NB4 (cell line): ENCODE measurements around the gene SHB.
"Not testable (repeated sequence)": the region's sequence is repeated elsewhere in the genome, so short reads cannot be mapped to it uniquely, and the experiment has no call there.

Experiments used
- DNase-seq: peaks from one replicate; pipeline ENCODE4 v3.0.0; 2010; ENCODE audit warnings: low read depth
- H3K4me3 ChIP-seq: one replicate; pipeline ENCODE4 v1.5.1; 2011; ENCODE audit warnings: mild to moderate bottlenecking, low read depth, low read length, moderate library complexity
- CTCF ChIP-seq: IDR thresholded peaks from one replicate; pipeline ENCODE4 v1.5.1; 2012; ENCODE audit warnings: low read depth, low read length
- MAX ChIP-seq: IDR thresholded peaks from 2 replicates; pipeline ENCODE4 v1.6.1; 2011; ENCODE audit warnings: low read depth, low read length
- MYC ChIP-seq: IDR thresholded peaks from 2 replicates; pipeline ENCODE4 v1.6.1; 2011; ENCODE audit warnings: low read depth, low read length
- POLR2A ChIP-seq: IDR thresholded peaks from 2 replicates; pipeline ENCODE4 v1.6.1; 2011; ENCODE audit warnings: mild to moderate bottlenecking; ENCODE audit not compliant: insufficient read length; ENCODE audit errors: extremely low read depth

SHB gene

GRCh38 chr9:37914701-37915358 lies 154.2 kb downstream of the SHB start:
- H3K4me3 ChIP-seq = no peak overlapping the region
- TF ChIP-seq MAX (no peak), MYC (no peak), CTCF (no peak), POLR2A (no peak)
- no peak for DNase-seq

GRCh38 chr9:37914154-37914551 lies 154.9 kb downstream of the SHB start:
- TF ChIP-seq MYC (no peak), MAX (no peak), CTCF (no peak), POLR2A (no peak)
- no peak overlapping the region for H3K4me3 ChIP-seq
- DNase-seq = no peak

GRCh38 chr9:37913480-37914153 lies 155.4 kb downstream of the SHB start:
- no peak overlapping the region for H3K4me3 ChIP-seq
- TF ChIP-seq CTCF (peak; percentile 78), POLR2A (no peak), MYC (no peak), MAX (peak; percentile 47)
- DNase-seq = peak; percentile 85

GRCh38 chr9:37911271-37911681 lies 157.8 kb downstream of the SHB start:
- no peak overlapping the region for H3K4me3 ChIP-seq
- TF ChIP-seq MAX (no peak), MYC (no peak), POLR2A (no peak), CTCF (no peak)
- no peak for DNase-seq

- no peak overlapping the region for H3K4me3 ChIP-seq
- TF ChIP-seq MYC (no peak), MAX (no peak), POLR2A (no peak), CTCF (no peak)
- no peak for DNase-seq
Measured at GRCh38 chr9:37910271-37910670, 158.8 kb downstream of the SHB start.

GRCh38 chr9:37909836-37910235 lies 159.2 kb downstream of the SHB start:
- H3K4me3 ChIP-seq, DNase-seq: not testable (repeated sequence)
